T-helper 9 cell (primary cell): Measurements from ENCODE around the gene MXRA8.
"Not testable (repeated sequence)": the region's sequence is repeated elsewhere in the genome, so short reads cannot be mapped to it uniquely, and the experiment has no call there.

Experiments used
- DNase-seq: peaks from one replicate; pipeline ENCODE4 v3.0.0-alpha.2; 2020

MXRA8 gene

DNA sequence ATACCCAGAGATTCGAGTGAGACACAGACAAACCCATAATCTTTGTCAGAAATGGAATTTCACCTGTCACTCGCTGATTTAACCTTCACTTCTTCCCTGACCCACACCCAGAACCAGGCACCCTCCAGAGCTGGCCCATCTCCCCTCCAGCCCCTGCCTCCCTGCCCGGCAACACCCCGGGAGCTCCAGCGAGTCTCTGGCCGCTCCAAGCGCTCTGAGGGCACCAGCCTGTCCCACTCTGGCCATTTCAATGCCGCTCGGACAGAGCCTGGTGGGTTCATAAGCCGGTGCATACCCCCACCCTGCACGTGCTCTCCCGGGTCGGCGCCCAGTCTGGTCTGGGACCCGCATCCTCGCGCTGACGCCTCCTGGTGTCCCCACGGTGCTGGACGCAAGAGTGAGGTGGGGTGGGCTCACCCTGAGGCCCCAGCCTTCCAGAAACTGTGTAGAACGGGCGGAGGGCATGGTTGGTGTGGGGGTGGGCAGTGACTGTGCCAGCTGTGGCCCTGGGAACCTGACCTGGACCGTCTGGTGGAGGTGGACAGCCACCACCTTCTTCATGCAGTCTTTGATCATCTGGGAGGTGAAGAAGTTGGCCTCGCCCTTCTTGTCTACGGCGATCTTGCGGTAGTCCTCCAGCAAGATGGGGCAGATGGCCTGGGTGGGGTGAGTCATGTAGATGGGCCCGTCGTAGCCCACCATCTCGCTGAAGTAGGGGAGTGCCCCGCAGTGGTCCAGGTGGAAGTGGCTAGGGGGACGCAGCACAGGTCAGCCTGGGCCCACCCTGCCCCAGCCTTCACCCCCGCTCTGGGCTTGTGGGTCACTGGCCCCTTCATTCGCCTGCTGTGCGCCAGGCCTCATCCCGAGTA, 39.3 kb downstream of the MXRA8 start:
- no peak for DNase-seq

DNA sequence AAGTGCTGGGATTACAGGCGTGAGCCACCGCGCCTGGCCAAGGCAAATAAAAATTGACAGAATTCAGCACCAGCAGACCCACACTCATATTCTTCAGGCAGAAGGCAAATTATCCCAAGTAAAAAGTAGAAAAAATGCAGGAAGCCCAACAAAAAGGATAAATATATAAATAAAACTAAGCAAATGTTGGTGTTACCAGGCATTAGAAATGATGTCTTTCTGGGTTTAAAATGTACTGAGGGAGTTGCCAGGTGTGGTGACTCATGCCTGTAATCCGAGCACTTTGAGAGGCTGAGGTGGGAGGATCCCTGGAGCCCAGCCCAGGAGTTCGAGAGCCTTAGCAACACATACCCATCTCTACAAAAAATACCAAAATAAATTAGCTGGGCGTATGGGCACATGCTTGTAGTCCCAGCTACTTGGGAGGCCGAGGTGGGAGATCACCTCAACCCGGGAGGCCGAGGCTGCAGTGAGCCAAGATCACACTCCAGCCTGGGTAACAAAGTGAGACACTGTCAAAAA, 40.2 kb downstream of the MXRA8 start:
- DNase-seq: no peak

DNA sequence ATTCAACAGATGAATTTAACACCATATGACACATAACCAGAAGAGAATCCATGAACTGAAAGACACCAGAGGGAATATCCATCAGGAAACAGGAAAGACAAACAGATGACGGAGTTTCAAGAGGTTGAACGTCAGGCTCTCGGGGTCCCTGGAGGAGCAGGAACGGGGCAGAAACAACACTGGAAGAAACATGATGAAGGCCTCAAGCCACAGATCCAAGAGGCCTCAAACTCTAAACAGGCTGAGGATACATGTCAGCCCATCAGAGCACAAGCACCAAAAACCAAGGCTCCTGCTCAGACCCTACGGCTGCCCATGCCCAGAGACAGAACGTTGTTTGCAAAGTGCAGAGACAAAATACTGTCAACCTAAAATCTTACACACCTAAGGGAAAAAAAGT, 40.9 kb downstream of the MXRA8 start:
- DNase-seq: no peak

DNA sequence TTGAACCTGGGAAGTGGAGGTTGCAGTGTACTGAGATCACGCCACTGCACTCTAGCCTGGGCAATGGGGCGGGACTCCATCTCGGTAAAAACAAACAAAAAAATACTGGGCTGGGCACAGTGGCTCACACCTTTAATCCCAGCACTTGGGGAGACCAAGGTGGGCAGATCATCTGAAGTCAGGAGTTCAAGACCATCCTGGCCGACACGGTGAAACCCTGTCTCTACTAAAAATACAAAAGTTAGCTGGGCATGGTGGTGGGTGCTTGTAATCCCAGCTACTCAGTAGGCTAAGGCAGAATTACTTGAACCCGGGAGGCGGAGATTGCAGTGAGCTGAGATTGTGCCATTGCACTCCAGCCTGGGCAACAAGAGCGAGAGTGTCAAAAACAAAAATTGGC, 42.2 kb downstream of the MXRA8 start:
- DNase-seq: not testable (repeated sequence)

DNA sequence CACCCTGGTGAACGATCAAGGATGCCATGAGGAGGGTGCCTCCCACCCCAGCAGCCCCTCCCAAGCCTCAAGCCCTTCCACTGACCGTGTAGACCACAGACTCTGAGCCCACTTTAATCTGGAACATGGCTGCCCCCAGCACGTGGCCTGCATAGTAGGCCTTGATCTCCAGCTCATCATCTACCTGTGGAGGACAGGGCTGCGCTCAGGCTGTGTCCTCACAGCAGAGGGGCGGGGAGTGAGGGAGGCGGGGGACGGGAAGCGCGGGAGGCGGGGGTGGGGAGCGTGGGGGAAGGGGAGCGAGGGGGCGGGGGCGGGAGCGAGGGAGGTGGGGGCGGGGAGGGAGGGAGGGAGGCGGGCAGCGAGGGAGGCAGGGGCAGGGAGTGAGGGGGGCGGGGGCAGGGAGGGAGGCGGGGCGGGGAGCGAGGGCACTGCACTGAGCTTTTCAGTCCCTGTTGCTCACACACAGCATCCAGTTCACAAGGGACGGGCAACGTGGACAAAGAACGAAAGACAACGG, 42.9 kb downstream of the MXRA8 start:
- no peak for DNase-seq

DNA sequence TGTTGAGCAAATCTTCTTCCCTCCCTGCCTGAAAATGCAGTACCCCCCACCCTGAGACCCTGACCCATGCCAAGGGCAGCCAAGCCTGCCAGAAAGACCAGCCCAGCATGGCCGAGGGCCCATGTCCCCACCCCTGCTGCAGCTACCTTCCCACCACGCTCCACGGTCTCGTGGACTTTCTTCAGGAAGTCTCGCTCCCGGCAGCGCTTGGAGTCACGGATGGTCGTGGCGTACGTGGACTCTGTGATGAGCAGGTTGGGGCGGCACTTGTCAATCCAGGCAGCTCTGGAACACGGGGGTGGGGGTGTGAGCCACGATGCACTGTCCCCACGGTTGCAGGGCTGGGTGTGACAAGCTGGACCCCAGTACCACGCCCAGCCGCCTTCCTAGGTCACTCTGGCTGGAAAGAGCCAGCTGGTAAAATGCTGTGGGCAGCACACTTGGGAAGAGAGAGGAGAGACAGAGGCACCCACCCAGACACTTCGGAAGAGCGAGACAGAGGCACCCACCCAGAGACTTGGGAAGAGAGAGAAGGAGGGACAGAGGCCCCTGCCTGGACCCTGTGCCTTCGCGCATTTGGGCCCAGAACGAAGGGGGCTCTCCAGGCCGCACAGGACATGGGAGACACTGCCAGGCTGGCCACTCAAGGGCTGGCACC, 43.5 kb downstream of the MXRA8 start:
- DNase-seq: no peak

DNA sequence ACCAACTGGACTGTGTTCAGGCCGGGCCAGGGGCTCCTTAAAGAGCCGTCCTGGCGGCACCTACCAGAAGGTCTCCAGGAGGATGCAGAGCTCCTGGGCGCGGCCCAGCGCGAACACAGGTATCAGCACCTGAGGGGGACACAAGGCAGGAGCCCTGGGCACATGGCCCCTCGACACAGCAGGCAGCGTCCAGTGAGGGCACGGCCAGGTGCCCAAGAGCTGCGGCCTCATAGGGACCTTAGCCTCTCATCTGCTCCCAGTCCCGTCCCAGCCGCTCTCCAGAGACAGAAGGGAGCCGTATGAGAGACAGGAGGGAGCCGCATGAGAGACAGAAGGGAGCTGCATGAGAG, 44.1 kb downstream of the MXRA8 start:
- no peak for DNase-seq

DNA sequence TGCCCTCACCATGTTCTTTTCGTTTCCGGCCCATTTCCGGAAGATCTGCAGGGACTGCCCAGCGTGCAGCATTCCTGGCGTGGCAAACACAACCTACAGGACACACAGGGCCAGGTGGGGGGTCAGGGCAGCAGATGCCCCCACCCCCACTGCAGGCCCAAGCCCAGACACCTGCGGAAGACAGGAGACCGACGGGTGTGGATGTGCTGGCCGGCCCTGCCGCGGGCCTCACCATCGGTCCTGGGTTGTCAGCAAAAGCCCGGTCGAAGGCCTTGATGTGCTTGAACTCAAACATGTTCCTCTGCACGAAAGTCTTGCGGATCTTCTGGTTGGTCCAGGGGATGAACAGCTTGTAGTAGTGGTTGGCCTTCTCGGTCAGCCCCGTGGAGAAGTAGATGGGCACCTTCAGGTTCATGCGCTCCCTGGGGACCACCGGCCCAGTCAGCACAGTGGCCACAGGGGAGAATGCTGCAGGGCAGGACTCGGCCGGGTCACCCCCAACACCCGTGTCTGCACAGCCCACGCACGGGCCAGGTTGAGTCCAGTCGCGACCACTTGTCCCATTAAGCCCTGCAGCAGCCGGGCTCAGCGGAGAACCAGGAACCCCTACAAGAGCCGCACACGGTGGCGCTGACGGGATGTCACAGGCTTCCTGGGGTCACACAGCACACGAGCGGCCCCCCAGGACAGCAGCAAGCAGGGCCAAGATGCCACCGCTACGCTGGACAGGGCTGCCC, 44.7 kb downstream of the MXRA8 start:
- DNase-seq: no peak

DNA sequence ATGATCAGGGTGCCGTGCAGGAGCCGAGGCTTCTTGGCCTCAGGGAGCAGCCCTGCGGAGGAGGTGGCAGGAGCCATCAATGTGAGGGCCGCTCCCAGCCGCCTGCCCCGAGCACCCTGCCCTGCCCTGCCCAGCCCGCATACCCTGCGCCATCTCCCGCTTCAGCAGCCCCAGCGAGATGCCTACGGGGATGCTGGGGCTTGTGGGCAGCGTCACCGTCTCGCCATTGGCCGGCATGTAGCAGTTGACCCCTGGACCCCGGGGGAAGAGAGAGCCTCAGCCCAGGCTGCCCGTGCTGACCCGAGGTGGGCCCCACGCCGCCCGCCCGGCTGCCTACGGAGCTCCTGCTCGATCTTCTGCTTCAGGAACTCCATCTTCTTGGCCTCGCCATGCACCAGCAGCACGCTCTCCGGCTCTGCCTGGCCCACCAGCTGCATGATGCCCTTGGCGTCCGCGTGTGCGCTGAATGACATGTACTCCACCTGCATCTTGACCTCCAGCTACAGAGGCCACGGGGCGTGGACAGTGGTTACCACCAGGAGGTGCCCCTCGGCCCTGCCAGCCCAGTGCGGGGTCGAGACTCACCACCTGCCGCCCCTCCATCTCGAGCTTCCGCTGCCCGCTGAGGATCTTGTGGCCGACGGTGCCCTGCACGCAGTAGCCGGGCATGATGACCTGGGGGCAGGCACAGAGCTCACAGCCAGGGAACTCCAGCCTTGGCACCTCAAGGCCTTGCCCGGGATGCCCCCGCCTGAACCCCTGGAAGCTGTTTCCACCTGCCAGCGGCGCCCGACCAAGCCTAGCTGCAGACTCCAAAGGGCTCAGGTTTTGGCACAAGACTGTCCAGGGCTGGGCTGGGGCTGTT, 45.7 kb downstream of the MXRA8 start:
- DNase-seq: no peak

DNA sequence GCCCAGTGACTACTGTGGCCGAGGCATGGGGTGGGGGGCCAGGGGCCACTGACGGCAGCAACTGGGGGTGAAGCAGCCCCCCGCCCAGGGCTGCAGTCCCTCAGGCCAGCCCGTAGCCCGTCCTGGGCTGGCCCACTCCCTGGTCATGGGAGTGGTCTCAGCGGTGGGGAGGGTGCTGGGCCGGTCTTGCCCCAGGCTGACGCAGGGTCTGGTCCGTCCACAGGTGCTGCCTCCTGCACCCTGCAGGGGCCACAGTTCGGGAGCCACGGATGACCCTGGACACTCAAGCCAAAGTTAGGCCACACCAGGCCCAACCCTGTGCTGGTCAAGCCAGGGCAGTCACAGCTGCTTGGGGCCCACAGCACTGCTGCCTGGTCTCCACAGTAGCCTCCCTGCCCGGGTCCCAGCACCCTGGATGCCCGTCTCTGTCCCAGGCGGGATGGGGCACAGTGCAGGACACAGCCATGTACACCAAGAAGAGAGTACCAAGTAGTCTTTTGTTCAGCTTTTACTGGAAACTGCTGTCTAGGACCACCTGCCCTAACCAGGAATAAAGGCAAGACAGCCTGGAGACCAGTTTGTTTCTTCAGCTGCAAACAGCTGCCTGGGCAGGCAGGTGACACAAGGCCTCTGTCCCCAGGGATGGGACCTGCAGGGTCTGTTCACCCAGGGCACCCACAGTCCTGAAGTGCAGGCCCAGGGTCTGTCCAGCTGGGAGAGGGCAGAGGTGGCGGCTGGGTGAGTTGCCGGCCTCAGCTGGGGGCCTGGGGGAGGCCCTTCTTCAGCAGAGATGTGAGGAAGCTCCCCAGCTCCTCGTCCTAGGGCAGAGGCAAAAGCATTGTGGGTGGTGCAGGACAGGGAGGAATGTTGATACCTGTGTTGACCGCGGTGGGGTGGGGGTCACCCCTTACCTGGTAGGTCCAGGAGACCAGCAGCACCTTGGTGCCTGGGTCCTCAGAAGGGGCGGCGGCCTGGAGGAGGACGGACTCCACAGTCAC, 46.9 kb downstream of the MXRA8 start:
- DNase-seq: no peak

DNA sequence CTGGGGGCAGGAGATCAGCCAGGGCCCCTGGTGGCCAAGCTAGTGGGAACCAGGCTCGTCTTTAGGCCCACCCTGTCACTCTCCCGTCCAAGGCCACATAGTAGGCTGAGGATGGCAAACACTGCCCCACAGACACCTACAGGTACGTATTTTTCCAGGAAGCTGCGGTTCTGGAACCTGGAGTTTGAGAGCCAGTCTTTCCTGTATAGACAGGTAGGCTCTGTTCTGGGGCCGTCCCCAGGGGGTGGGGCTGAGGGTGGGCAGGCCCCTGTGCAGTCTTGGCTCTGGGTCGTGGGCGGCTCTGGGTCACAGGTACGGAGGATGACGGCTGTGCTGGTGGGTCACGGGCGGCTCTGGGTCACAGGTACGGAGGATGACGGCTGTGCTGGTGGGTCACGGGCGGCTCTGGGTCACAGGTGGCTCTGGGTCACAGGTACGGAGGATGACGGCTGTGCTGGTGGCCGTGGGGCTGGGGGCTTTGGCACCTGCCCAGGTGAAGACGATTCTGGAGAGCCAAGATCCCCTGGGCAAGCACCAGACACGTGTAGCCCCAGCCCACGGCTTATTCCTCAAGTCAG, 47.8 kb downstream of the MXRA8 start:
- DNase-seq: no peak

DNA sequence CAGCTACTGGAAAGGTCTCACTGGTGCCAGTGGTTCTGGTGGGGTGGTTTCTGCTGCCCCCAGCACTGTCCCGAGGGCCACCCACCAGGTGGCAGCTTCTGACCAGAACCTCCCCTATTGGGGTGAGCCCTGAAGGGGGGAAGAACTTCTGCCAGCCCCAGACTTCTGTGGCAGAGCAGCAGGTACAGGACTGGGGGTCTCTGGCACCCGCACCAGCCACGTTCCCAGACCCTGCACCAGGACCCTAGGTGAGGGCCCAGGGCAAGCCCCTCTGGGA, 48.3 kb downstream of the MXRA8 start:
- DNase-seq: no peak

DNA sequence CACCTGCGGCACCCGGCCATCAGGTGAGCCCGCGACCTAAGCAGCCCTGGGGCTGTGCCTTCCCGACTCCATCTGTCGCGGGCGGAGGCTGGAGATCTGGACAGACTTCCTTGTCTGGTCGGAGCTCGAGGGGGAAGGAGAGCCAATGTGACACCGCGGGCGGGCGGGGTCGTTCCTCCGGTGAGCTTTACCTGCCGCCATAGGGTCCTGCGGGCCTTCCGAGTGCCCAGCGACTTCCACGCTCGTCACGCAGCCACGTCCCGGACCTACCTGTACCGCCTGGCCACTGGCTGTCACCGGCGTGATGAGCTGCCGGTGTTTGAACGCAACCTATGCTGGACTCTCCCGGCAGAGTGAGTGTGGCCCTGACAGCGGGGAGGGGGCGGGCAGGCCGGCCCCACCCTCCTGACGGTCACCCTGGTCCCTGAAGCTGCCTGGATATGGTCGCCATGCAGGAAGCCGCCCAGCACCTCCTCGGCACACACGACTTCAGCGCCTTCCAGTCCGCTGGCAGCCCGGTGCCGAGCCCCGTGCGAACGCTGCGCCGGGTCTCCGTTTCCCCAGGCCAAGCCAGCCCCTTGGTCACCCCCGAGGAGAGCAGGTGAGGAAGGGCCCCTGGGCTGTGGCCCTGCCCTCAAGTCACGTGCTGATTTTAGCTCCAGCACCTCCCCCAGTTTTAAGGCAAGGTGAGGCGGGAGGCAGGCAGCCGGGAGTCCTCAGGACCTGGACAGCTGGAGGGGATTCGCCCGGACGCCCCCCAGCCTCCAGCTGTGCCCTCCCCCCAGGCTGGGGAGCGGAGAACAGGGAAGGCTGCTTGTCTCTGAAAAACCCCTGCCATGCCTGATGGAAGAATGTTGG, 48.9 kb downstream of the MXRA8 start:
- no peak for DNase-seq

DNA sequence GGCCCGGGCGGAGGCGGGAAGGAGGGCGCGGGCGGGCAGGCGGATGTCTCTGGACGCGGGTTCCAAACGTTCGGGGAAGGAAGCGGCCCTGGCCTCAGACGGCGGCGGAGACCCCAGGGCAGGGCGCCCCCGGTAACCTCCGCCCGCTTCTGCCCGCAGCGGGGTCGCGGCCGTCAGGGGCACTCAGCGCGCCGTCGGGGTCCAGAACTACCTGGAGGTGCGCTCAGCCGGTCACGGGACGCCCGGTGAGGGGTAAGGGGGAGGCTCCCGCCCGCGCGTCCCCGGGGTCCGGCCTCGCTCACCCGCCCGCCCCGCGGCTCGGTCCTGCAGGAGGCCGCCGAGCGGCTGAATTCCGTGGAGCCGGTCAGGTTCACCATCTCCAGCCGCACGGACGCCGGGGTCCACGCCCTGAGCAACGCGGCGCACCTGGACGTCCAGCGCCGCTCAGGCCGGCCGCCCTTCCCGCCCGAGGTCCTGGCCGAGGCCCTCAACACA, 49.6 kb downstream of the MXRA8 start:
- no peak for DNase-seq

DNA sequence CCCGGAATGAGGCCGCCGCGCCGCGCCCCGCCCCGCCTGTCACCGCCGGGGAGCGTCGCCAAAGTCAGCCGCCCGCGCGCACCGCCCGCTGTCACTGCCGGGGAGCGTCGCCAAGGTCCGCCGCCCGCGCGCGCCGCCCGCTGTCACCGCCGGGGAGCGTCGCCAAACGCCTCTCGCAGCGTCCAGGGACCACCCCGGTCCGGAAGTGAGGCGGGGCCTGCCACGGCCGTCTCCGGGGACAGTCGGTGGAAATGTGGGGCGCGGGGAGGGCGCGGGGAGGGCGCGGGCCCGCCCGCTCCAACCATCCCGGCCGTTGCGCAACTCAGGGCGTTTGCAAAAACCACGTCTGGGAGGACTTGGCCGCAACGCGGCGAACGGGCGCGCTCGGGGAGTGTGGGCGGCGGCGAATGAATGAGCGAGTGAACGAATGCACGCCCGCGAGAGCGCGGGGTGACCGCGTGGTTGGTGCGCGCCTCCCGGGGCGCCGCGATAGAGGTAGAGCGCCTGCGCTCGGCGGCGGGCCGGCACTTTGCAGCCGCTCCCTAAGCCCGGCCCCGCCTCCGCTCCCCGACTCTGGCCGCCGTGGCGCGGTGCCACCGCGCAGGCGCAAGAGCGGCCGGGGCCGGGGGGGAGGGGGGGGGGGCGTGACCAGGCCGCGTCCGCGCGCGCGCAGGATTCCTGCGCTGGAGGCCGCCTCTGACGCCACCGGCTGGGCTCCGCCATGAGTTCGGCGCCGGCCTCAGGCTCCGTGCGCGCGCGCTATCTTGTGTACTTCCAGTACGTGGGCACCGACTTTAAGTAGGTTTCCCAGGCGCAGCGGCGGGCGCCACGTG, 50.2 kb downstream of the MXRA8 start, which contains the start of the genes ACAP3 and PUSL1:
Gene ACAP3 (minus strand): TSS at position 8 of the 833 bp plus-strand sequence. CDS start 115 bp downstream, outside the sequence.
Gene PUSL1 (plus strand): TSS at position 675 of the 833 bp plus-strand sequence. CDS start 47 bp downstream, at position 722.
- DNase-seq: peak; percentile 80

DNA sequence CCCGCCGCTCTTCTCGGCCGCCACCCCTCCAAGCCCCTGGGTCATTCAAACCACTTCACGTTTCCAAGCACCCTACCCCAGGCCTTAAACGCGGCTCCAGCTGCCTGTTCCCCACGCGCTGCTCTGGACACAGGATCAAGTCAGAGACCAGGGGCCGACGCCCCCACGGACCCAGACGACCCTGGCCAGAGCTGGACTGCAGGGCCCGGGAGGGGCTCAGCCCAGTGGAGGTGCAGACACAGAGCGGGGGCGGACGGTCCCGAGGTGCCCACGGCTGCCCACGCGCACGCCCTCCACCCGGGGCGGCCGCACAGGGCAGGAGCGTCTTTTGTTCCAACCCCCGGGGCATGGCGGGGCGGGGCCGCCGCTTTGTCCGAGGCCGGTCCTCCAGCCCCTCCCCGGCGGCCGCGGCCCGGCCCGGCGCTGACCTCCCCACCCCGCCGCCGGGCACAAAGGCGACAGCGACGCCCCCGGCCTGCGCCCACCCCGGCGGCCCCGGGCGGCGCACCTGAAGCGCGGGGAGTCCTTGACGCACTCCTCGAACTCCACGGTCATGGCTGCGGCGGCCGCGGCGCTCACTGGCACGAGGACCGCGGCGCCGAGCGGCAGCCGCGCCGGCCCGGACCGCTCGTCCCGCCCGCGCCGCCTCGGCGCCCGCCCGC, 51.0 kb downstream of the MXRA8 start:
- DNase-seq: no peak

DNA sequence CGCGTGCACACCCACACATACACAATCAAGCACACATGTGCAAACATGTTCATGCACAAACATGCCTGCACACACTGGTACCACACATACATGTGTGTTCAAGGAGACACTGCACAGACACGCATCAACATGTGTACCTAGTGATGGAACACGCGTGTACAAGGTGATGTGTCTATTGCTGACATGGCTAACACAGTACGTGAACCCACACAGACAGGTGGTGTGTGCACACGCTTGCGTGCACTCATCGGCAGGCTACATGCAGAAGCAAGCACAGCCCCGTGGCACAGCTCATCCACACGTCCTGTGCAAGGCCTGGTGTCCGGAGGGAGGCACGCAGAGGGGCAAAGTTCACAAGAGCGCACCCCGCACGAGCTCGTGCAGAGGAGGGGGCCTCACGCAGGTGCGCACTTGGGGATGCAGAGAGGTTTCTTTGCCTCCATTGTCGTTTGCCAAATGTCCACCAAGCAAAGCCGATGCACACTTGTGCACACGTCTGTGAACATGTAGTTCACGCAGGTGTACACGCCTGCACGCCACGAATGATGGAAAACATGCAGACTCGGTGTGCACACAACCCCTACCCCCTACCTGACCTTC, 51.6 kb downstream of the MXRA8 start:
- no peak for DNase-seq
